Lower lobe of right lung (tissue), 2 donors: ENCODE measurements around the gene PLSCR3. TPM values are rescaled to one million over a fixed set of nuclear protein-coding genes. Genes with fewer than 3 reads are reported as not detected.

Experiments
- ATAC-seq, 2 donors: fragments of 200-7000 bp; cut with Tn5 transposase; one replicate each; pipeline ENCODE4 v1.9.1; 2020 to 2022; ENCODE audit warnings: mild to moderate bottlenecking in 2 of 2, moderate library complexity in 2 of 2
- DNase-seq: peaks from one replicate; pipeline ENCODE4 v3.0.0-alpha.2; 2020
- H3K27ac ChIP-seq: fragments of 200-600 bp; one replicate; pipeline ENCODE4 v1.8.0; 2022
- H3K27me3 ChIP-seq: fragments of 200-600 bp; one replicate; pipeline ENCODE4 v1.8.0; 2022; ENCODE audit warnings: low read depth
- H3K36me3 ChIP-seq: fragments of 200-600 bp; one replicate; pipeline ENCODE4 v1.8.0; 2022; ENCODE audit warnings: mild to moderate bottlenecking
- H3K4me1 ChIP-seq: fragments of 200-600 bp; one replicate; pipeline ENCODE4 v1.8.0; 2022
- H3K4me3 ChIP-seq: fragments of 200-600 bp; one replicate; pipeline ENCODE4 v1.8.0; 2022; ENCODE audit warnings: mild to moderate bottlenecking
- H3K9me3 ChIP-seq: fragments of 200-600 bp; one replicate; pipeline ENCODE4 v1.8.0; 2022
- CTCF ChIP-seq: fragments of 200-600 bp; IDR thresholded peaks from one replicate; pipeline ENCODE4 v1.8.0; 2022; ENCODE audit warnings: antibody characterized with exemption, mild to moderate bottlenecking
- intact Hi-C: fragments of 100-400 bp; cut with DNase I; formaldehyde crosslinking; loops from one replicate; pipeline ENCODE4 v1.11.0; 2022
- total RNA-seq: library from RNA; stranded (reverse); fragmentation: NEBNext Ultra II Directional; extraction: Animal tissue kit (Norgen Biotek cat#: 25700); gene quantifications from one replicate; pipeline ENCODE4 v1.2.1, GENCODE V29; 2021
- donor health status: DM: no; HTN: yes; CAD: no; lungs with severe emphysema.

The PLSCR3 gene
- total RNA-seq, 1 donor from 2014 or later: 27.1 TPM

- no peak within 1 kb of the TSS for H3K4me3 ChIP-seq
- no peak for DNase-seq
- H3K4me1 ChIP-seq: no peaks in the 10 kb centered on the region
- no peaks in the 10 kb centered on the region for H3K36me3 ChIP-seq
- no peaks in the 10 kb centered on the region for H3K27me3 ChIP-seq
- intact Hi-C loops: no loop called here
- ATAC-seq: no peak
- no peak for TF ChIP-seq CTCF
- no peak within 1 kb of the TSS for H3K27ac ChIP-seq
- no peaks in the 10 kb centered on the region for H3K9me3 ChIP-seq
Observed at GRCh38 chr17:7428557-7428956, 34.2 kb upstream of the PLSCR3 start, which contains the start of gene SPEM3. Gene SPEM3, plus strand, starts transcription at chr17:7428857. Its CDS starts 46 bp downstream, at chr17:7428903.

GRCh38 chr17:7427549-7427948 is 33.2 kb upstream of the PLSCR3 start:
- no peak for ATAC-seq
- intact Hi-C loops: no loop called here
- Histone ChIP-seq H3K27me3 (no peaks in the 10 kb centered on the region), H3K4me3 (no peak overlapping the region), H3K9me3 (no peaks in the 10 kb centered on the region), H3K27ac (no peak overlapping the region), H3K36me3 (no peaks in the 10 kb centered on the region), H3K4me1 (no peaks in the 10 kb centered on the region)
- TF ChIP-seq CTCF: no peak
- DNase-seq: no peak

DNA sequence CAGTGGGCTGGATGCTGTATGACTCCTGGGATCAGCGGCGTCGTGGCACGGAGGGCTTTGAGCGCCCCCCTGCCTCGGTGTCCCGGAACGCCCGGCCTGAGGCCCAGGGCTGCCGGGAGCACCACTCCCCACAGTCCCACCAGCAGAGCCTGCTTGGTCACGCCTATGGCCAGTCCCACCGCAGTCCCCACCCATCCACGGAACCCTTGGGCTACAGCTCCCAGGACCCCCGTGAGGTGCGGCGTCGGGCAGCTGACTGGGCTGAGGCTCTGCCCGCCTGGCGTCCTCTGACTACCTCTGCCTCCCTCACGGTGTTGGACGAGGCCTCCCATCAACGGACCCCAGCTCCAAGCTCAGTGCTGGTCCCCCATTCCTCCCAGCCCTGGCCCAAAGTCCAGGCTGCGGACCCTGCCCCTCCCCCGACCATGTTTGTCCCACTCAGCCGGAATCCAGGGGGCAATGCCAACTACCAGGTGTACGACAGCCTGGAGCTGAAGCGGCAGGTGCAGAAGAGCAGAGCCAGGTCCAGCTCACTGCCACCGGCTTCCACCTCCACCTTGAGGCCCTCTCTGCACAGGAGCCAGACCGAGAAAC is 32.7 kb upstream of the PLSCR3 start:
- ATAC-seq: peak in 1 of 2 donors; percentile 10
- Histone ChIP-seq H3K27me3 (no peaks in the 10 kb centered on the region), H3K4me1 (no peaks in the 10 kb centered on the region), H3K27ac (no peak overlapping the region), H3K36me3 (no peaks in the 10 kb centered on the region), H3K9me3 (no peaks in the 10 kb centered on the region), H3K4me3 (no peak overlapping the region)
- no peak for DNase-seq
- no peak for TF ChIP-seq CTCF
- intact Hi-C loops: no loop called here

GRCh38 chr17:7426203-7426863 is 32.0 kb upstream of the PLSCR3 start:
- ATAC-seq: no peak
- TF ChIP-seq CTCF: no peak
- no peaks in the 10 kb centered on the region for H3K27me3 ChIP-seq
- H3K36me3 ChIP-seq: no peaks in the 10 kb centered on the region
- no peaks in the 10 kb centered on the region for H3K4me1 ChIP-seq
- intact Hi-C loops: no loop called here
- no peak overlapping the region for H3K4me3 ChIP-seq
- H3K27ac ChIP-seq: no peak overlapping the region
- no peak for DNase-seq
- H3K9me3 ChIP-seq: no peaks in the 10 kb centered on the region

DNA sequence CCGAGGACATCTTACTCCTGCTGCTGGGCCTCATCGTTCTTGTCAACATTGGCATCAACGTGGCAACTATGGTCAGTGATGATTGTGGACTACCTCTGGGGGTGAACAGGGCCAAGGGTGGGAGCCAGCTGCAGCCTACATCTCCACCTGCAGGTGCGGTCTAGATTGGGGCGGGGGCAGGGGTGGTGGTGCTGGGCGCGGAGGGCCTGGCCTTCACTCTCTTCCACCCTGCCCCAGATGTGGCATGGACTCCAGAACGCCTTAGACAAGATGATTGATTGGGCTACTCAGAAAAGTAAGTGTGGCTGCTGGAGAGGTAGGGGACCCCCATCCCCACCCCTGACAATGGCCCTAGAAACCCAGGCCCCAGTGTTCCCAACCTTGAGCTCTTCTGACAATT is 31.4 kb upstream of the PLSCR3 start:
- no peak for TF ChIP-seq CTCF
- Histone ChIP-seq H3K27ac (no peak overlapping the region), H3K36me3 (no peaks in the 10 kb centered on the region), H3K9me3 (no peaks in the 10 kb centered on the region), H3K4me3 (no peak overlapping the region), H3K27me3 (no peaks in the 10 kb centered on the region), H3K4me1 (no peaks in the 10 kb centered on the region)
- DNase-seq (no peak), ATAC-seq (no peak)
- intact Hi-C loops: no loop called here
